VCaP (cell line): ENCODE results near the gene TMEM79.

Source experiments
- H3K27ac ChIP-seq: fragments of 450-650 bp; 2 replicates; pipeline ENCODE4 v1.5.1; 2017
- TF ChIP-seq, protein P1 (sequence below): fragments of 450-650 bp; conservative IDR thresholded peaks from 2 replicates; pipeline ENCODE4 v1.5.1; 2017; ENCODE audit warnings: mild to moderate bottlenecking, moderate library complexity

The TMEM79 gene

DNA sequence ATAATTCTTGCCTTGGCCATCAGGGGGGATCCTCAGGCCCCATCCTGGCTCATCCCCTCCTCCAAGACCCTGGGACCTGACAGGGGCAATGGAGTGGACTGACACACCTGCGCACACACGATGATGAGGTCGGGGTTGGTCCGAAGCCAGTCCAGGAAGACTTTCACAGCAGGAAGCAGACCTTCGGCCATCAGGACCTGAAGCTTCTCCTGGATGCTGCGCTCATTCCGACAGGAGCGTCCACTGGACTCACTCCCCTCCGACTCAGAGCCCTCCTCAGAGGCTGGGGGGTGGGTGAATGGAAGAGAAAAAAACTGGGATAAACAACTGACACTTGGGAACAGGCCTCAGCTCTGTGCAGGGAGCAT, 20.9 kb upstream of the TMEM79 start:
- no peak overlapping the region for H3K27ac ChIP-seq
- TF ChIP-seq, protein P1, sequence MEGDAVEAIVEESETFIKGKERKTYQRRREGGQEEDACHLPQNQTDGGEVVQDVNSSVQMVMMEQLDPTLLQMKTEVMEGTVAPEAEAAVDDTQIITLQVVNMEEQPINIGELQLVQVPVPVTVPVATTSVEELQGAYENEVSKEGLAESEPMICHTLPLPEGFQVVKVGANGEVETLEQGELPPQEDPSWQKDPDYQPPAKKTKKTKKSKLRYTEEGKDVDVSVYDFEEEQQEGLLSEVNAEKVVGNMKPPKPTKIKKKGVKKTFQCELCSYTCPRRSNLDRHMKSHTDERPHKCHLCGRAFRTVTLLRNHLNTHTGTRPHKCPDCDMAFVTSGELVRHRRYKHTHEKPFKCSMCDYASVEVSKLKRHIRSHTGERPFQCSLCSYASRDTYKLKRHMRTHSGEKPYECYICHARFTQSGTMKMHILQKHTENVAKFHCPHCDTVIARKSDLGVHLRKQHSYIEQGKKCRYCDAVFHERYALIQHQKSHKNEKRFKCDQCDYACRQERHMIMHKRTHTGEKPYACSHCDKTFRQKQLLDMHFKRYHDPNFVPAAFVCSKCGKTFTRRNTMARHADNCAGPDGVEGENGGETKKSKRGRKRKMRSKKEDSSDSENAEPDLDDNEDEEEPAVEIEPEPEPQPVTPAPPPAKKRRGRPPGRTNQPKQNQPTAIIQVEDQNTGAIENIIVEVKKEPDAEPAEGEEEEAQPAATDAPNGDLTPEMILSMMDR = no peak

DNA sequence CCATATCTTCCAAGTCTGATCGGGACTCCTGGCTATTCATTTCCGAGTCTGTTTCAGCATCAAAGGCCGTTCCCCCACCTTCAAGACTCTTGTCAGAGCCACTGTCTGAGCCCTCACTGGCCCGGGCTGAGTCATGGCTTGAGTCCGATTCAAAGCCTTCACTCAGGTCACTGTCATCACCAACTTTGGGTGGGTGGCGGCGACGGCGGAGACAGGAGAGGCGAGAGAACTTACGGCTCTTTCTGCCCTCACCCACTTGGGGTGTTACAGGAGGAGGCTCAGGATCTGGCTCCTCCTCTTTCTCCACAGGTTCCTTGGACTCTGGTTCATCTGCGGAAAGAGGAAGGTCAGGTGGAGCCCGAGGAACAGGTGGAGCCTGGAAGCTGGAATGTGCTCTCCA, 18.1 kb upstream of the TMEM79 start:
- TF ChIP-seq, protein P1 = no peak
- no peak overlapping the region for H3K27ac ChIP-seq

DNA sequence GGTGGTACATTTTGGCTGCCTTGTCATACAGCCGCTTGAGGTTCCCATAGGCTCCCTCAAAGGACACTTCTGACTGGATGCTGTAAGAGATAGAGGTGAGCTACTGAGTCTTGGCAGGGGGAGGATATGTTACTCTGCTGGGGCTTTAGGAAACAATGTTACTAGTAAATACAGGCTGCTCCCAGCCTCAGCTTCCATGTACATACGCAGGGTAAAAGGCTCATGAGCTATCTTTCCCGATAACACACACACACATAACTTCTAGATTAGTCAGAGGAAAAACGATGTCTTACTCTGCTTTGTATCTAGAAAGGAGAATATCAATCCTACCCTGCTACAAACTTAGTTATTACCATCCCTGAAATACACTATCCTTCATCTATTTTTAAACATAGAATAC, 15.8 kb upstream of the TMEM79 start:
- H3K27ac ChIP-seq = no peak overlapping the region
- TF ChIP-seq, protein P1 = no peak

DNA sequence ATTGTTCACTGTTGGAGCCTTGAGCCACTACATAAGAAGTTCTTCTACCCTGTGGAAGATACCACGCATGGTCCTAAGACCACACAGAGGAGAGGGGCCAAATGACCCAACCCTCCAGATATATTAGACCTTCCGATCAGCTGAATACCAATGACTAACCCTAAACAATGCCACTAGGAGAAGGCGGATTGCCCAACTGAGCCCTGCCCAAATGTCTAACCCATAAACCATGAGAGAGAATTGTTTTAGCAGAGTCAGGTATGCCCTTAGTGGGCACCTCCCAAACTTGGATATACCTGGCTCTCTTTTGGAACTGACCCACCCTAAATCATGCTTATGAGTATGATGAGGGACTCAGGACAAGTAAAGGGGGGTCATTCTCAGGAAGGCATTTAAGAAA, 13.8 kb upstream of the TMEM79 start:
- TF ChIP-seq, protein P1 = no peak
- no peak overlapping the region for H3K27ac ChIP-seq

DNA sequence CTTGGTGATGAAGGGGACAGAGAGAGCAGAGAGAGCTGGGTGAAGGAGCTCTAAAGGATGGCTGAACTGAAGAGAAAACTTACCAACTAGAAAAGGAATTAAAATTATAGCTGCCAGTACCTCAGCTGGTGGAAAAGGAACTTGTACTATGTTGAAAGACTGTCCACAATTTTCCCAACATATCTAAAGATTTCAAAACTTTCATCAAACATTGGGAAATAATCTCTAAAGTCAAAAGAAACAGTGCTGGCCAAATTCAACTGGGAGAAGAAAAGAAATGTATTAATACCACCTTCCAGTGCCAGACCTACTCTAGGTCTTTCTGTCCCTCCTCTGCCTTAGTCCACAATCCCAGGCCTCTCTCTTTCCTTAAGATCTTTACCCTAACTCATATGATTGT, 7.6 kb upstream of the TMEM79 start:
- TF ChIP-seq, protein P1 = no peak
- H3K27ac ChIP-seq = no peak overlapping the region

DNA sequence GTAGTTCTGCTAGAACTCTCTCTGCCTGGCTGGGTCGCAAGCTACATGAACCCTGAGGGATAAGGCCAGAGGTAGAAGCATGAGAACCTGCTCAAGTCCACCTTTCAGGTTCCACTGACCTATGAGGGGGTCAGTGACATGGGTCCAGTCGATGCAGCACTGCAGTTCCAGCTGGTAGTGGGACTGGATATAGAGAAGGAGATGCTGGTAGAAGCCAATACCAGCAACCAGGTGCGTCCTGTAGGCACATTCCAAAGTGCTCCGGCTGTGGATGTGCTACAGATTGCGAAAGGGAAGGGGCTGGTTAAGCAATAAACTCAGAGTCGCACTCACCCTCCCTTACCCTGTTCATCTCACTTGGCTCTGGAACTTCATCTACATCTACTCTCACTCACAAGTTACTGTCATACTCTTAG, 7.2 kb upstream of the TMEM79 start:
- no peak overlapping the region for H3K27ac ChIP-seq
- TF ChIP-seq, protein P1 = no peak

DNA sequence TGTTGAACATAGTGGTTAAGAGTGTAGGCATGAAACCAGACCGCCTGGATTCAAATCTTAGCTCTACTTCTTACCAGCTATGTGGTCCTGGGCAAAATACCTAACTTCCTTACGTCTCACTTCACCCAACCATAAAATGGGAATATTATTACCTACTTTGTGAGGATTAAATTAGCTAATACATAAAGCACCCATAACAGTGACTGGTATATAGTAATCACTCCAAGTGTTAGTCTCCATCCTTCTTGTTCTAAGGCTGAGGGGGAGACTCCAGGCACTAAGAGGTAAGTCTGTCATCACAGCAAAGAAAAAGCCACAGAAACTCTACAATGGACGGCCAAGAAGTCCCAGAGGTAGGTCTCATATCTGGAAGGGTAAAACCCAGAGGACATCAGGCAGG, 4.3 kb upstream of the TMEM79 start:
- H3K27ac ChIP-seq = no peak overlapping the region
- TF ChIP-seq, protein P1 = no peak

DNA sequence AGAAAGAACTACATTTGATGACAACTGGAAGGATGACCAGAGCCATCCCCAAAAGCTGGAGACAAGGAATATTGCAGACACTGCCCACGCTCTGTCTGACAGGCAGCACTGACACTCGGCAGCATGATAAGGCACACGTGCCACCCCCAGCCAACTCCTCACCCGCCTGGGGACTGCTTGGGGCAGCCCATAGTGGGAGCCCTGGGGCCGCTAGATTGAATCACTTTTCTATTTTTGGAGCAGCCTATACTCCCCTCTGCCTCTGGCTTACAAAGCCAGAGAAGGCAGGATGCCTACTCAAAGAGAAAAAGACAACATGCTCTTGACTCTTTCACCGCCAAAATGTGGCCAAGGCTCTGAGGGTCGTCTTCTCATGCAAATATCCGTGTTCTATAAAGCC, 2.8 kb upstream of the TMEM79 start:
- TF ChIP-seq, protein P1 = no peak
- peak overlapping the region; percentile 92 for H3K27ac ChIP-seq
